Subcutaneous preadipocyte (primary cell): ENCODE results near the gene CYP17A1. TPM values are rescaled to one million over a fixed set of nuclear protein-coding genes. Genes with fewer than 3 reads are reported as not detected.

Experiments used
- small RNA-seq: library from RNA; depleted of rRNA; stranded (forward); fragments of <200 nt; gene quantifications from one replicate; pipeline ENCODE3, GENCODE V24; 2012
- total RNA-seq: library from RNA; depleted of rRNA; stranded (reverse); fragments of >200 nt; gene quantifications from 2 replicates; pipeline ENCODE4 v1.2.3, GENCODE V29; 2012

CYP17A1 gene, protein sequence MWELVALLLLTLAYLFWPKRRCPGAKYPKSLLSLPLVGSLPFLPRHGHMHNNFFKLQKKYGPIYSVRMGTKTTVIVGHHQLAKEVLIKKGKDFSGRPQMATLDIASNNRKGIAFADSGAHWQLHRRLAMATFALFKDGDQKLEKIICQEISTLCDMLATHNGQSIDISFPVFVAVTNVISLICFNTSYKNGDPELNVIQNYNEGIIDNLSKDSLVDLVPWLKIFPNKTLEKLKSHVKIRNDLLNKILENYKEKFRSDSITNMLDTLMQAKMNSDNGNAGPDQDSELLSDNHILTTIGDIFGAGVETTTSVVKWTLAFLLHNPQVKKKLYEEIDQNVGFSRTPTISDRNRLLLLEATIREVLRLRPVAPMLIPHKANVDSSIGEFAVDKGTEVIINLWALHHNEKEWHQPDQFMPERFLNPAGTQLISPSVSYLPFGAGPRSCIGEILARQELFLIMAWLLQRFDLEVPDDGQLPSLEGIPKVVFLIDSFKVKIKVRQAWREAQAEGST
- not detected in 2 replicates for total RNA-seq

DNA sequence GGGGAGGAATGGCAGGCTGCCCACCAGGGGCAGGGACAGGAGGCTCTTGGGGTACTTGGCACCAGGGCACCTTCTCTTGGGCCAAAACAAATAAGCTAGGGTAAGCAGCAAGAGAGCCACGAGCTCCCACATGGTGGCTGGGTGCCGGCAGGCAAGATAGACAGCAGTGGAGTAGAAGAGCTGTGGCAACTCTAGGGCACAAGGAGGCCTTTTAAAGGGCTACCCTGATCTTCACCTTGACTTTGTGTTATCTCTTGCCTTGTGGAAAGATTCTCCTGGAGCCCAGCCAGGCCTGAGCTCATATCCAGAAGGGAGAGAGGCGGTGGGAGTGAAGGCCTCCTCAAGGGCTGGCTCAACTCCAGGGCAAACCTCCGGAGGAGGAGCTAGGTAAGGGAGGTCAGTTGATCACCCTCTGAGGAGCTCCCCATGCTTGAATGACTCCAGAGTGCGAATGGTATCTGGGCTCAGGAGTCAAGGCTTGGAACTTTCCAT is at the start of gene CYP17A1:
Gene CYP17A1, minus strand, starts transcription at position 184 of the 492 bp plus-strand sequence. Its CDS starts 52 bp downstream, at position 132.

DNA sequence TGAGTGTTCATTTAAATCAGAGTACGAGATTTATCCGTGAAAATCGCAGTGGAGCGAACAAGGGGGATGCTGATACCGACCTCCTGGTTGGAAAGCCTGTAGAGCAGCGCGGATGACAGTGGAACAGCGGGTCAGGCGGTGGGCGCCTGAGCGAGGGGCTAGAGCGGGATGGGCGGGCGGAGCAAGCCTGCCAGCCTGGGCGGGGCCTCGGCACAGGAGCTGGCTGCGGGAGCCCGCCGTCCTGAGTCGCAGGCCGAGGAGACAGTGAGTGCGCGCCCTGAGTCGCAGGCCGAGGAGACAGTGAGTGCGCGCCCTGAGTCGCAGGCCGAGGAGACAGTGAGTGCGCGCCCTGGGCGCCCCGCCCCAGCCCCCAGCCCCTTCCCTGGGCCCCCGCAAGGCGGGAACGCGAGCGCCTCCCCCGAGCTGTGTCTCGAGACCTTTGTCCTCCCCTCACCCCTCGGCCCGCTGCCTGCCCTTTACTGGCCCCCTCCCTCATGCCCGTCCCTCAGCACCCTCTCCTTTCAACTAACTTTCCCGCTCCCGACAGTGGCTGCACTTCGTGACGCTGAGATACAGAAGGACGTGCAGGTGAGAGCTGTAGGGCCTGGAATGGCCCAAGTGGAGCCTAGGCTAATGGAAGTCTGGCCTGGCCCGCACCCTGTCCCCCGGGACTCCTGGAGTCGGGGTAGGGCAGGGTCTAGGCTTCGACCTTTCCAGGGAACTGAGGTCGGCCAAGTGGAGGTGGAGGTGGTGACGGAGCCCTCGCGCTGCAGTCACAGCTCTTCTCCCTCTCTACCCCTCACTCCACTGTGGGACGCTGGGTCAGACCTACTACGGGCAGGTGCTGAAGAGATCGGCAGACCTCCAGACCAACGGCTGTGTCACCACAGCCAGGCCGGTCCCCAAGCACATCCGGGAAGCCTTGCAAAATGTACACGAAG is 32.3 kb upstream of the CYP17A1 start, which contains the start of gene AS3MT:
Gene AS3MT, plus strand, starts transcription at position 213 of the 941 bp plus-strand sequence. Its CDS starts 123 bp downstream, at position 336.

Small RNAs within 50 kb of the gene (small RNA-seq; reads per million reads assigned to genes)
- gene AS3MT, result not detected
- not detected for gene RF00026
- gene RNU6-1231P, result not detected

Other genes starting within 250 kb of the CYP17A1 start
- gene TRIM8, start 192.9 kb downstream of the CYP17A1 start, total RNA-seq, result 64.7 and 102 TPM in 2 replicates
- 5.5 and 6.6 TPM in 2 replicates for gene ARL3, start 123.0 kb downstream of the CYP17A1 start, total RNA-seq
- 9.6 TPM in 2 replicates for gene SFXN2, start 122.8 kb downstream of the CYP17A1 start, total RNA-seq
- 32.3 and 34.4 TPM in 2 replicates for gene WBP1L, start 93.5 kb downstream of the CYP17A1 start, total RNA-seq
- gene BORCS7, start 16.8 kb upstream of the CYP17A1 start, total RNA-seq, result 13.9 and 18.4 TPM in 2 replicates
- gene AS3MT, start 32.1 kb upstream of the CYP17A1 start, total RNA-seq, result 1.2 and 1.8 TPM in 2 replicates
- 4.8 and 6.3 TPM in 2 replicates for gene CNNM2, start 80.9 kb upstream of the CYP17A1 start, total RNA-seq